ENCODE data around the gene TLK2. TPM values are rescaled to one million over a fixed set of nuclear protein-coding genes. Genes with fewer than 3 reads are reported as not detected.
"Not testable (repeated sequence)": the region's sequence is repeated elsewhere in the genome, so short reads cannot be mapped to it uniquely, and the experiment has no call there.

TLK2 gene
- total RNA-seq, 1 donor from 2014 or later: 52.8 TPM

DNA sequence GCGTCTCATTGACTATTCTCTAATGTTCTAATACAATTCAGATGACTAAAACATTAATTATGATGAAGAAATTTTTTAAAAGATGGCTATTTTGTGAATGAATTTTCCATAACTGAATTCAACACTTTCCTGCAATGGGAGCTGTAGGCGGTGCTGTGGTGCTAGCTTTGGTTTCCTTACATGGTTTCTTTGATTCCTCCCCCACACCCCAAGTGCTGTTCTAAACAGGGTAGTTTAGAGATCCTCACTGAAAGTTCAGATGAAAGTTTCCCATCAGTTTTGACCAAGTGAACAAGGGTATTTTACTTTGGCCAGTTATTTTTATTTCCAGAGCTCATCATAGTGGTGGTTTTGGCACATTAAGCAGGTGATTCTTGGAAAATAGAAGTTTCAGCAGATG is 122.8 kb downstream of the TLK2 start:
- Mint-ChIP-seq H3K4me1 (no peaks in the 10 kb centered on the region), H3K4me3 (no peak overlapping the region), H3K36me3 (ENCODE audit: low read depth) (peaks cover 28% of the 10 kb centered on the region), H3K27me3 (ENCODE audit: low read depth) (no peaks in the 10 kb centered on the region), H3K27ac (ENCODE audit: unreplicated experiment) (no peak overlapping the region), H3K9me3 (peaks cover 4% of the 10 kb centered on the region)
- no peak for TF ChIP-seq CTCF (conservative IDR thresholded peaks at IDR 0.05)
- DNase-seq (ENCODE audit: low read depth, low spot score): no peak

DNA sequence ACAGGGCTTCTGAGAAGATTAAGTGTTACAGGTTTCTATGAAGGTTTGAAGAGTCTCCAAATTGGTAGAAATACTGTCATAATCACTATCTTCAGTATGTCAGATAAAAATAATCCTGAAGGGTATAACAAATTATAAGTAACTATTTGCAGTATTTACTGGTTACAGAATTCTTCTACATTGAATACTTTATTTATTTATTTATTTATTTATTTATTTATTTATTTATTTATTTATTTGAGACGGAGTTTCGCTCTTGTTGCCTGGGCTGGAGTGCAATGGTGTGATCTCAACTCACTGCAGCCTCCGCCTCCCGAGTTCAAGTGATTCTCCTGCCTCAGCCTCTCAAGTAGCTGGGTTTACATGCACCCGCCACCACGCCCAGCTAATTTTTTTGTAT is 125.2 kb downstream of the TLK2 start:
- H3K4me1 Mint-ChIP-seq; H3K4me3 Mint-ChIP-seq; H3K27me3 Mint-ChIP-seq (ENCODE audit: low read depth); DNase-seq (ENCODE audit: low read depth, low spot score); H3K9me3 Mint-ChIP-seq; H3K27ac Mint-ChIP-seq (ENCODE audit: unreplicated experiment): not testable (repeated sequence)
- peaks cover 15% of the 10 kb centered on the region for H3K36me3 Mint-ChIP-seq (ENCODE audit: low read depth)

DNA sequence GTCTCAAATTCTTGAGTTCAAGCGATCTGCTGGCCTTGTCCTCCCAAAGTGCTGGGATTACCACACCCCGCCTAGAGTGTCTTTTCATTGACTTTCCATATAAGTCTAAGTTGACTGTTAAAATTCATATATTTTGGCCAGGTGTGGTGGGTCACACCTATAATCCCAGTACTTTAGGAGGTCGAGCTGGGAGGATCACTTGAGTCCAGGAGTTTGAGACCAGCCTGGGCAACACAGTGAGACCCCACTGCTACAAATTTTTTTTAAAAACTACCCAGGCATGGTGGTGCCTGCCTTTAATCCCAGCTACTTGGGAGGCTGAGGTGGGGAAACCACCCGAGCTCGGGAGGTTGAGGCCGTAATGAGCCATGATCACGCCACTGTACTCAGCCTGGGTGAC is 127.0 kb downstream of the TLK2 start:
- H3K4me3 Mint-ChIP-seq: no peak overlapping the region
- H3K9me3 Mint-ChIP-seq: no peaks in the 10 kb centered on the region
- H3K27me3 Mint-ChIP-seq (ENCODE audit: low read depth): no peaks in the 10 kb centered on the region
- TF ChIP-seq CTCF (conservative IDR thresholded peaks at IDR 0.05): no peak
- H3K36me3 Mint-ChIP-seq (ENCODE audit: low read depth): peaks cover 18% of the 10 kb centered on the region
- H3K4me1 Mint-ChIP-seq: no peaks in the 10 kb centered on the region
- no peak for DNase-seq (ENCODE audit: low read depth, low spot score)
- H3K27ac Mint-ChIP-seq (ENCODE audit: unreplicated experiment): no peak overlapping the region

GRCh38 chr17:62611292-62611691 is 132.7 kb downstream of the TLK2 start:
- Mint-ChIP-seq H3K36me3 (ENCODE audit: low read depth) (peaks cover 21% of the 10 kb centered on the region), H3K27me3 (ENCODE audit: low read depth) (no peaks in the 10 kb centered on the region), H3K4me3 (no peak overlapping the region), H3K9me3 (no peaks in the 10 kb centered on the region), H3K27ac (ENCODE audit: unreplicated experiment) (no peak overlapping the region), H3K4me1 (peaks cover 3% of the 10 kb centered on the region)
- TF ChIP-seq CTCF (conservative IDR thresholded peaks at IDR 0.05): no peak
- no peak for DNase-seq (ENCODE audit: low read depth, low spot score)

GRCh38 chr17:62611728-62612127 is 133.1 kb downstream of the TLK2 start:
- H3K4me1 Mint-ChIP-seq: peaks cover 3% of the 10 kb centered on the region
- H3K4me3 Mint-ChIP-seq: no peak overlapping the region
- H3K27ac Mint-ChIP-seq (ENCODE audit: unreplicated experiment): no peak overlapping the region
- TF ChIP-seq CTCF (conservative IDR thresholded peaks at IDR 0.05): no peak
- peaks cover 21% of the 10 kb centered on the region for H3K36me3 Mint-ChIP-seq (ENCODE audit: low read depth)
- no peaks in the 10 kb centered on the region for H3K9me3 Mint-ChIP-seq
- DNase-seq (ENCODE audit: low read depth, low spot score): no peak
- H3K27me3 Mint-ChIP-seq (ENCODE audit: low read depth): no peaks in the 10 kb centered on the region

DNA sequence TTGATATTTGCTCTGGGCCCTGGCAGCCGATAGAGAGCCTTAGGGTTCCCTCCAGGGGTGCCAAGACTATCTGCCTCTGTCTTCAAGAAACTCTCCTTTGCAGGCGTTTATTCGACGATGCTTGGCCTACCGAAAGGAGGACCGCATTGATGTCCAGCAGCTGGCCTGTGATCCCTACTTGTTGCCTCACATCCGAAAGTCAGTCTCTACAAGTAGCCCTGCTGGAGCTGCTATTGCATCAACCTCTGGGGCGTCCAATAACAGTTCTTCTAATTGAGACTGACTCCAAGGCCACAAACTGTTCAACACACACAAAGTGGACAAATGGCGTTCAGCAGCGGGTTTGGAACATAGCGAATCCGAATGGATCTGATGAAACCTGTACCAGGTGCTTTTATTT is 133.7 kb downstream of the TLK2 start:
- H3K9me3 Mint-ChIP-seq; H3K27ac Mint-ChIP-seq (ENCODE audit: unreplicated experiment); DNase-seq (ENCODE audit: low read depth, low spot score); H3K4me3 Mint-ChIP-seq; H3K27me3 Mint-ChIP-seq (ENCODE audit: low read depth); H3K4me1 Mint-ChIP-seq: not testable (repeated sequence)
- peaks cover 21% of the 10 kb centered on the region for H3K36me3 Mint-ChIP-seq (ENCODE audit: low read depth)

GRCh38 chr17:62613095-62613494 is 134.5 kb downstream of the TLK2 start:
- peaks cover 17% of the 10 kb centered on the region for H3K4me1 Mint-ChIP-seq
- H3K9me3 Mint-ChIP-seq; H3K27me3 Mint-ChIP-seq (ENCODE audit: low read depth); DNase-seq (ENCODE audit: low read depth, low spot score); H3K4me3 Mint-ChIP-seq; H3K27ac Mint-ChIP-seq (ENCODE audit: unreplicated experiment): not testable (repeated sequence)
- peaks cover 16% of the 10 kb centered on the region for H3K36me3 Mint-ChIP-seq (ENCODE audit: low read depth)

All from neural crest cell (in vitro differentiated cells).